Measurements from ENCODE around the gene DHTKD1.
"Not testable (repeated sequence)": the region's sequence is repeated elsewhere in the genome, so short reads cannot be mapped to it uniquely, and the experiment has no call there.

Gene DHTKD1

GRCh38 chr10:12077580-12078180 is 8.9 kb downstream of the DHTKD1 start:
- H3K9ac ChIP-seq: no peak overlapping the region
- H3K4me1 ChIP-seq: no peaks in the 10 kb centered on the region
- H3K79me2 ChIP-seq: no peaks in the 10 kb centered on the region
- H3K4me2 ChIP-seq (ENCODE audit: low read length): no peak overlapping the region
- no peak overlapping the region for H3K27ac ChIP-seq
- no peaks in the 10 kb centered on the region for H3K36me3 ChIP-seq (ENCODE audit: control insufficient read depth, insufficient read depth, low read length)
- H3K27me3 ChIP-seq (ENCODE audit: control insufficient read depth, insufficient read depth, low read length): no peaks in the 10 kb centered on the region
- TF ChIP-seq CTCF (IDR thresholded peaks at IDR 0.05): no peak
- H2AFZ ChIP-seq: no peak overlapping the region
- no peak overlapping the region for H3K4me3 ChIP-seq (ENCODE audit: low read depth, low read length)
- no peaks in the 10 kb centered on the region for H3K9me3 ChIP-seq (ENCODE audit: control insufficient read depth, low read length)

GRCh38 chr10:12081470-12081869 is 12.7 kb downstream of the DHTKD1 start:
- Histone ChIP-seq H3K79me2 (no peaks in the 10 kb centered on the region), H3K9me3 (ENCODE audit: control insufficient read depth, low read length) (no peaks in the 10 kb centered on the region), H3K27ac (no peak overlapping the region), H3K4me1 (no peaks in the 10 kb centered on the region), H3K4me3 (ENCODE audit: low read depth, low read length) (no peak overlapping the region), H2AFZ (no peak overlapping the region), H3K4me2 (ENCODE audit: low read length) (no peak overlapping the region), H3K36me3 (ENCODE audit: control insufficient read depth, insufficient read depth, low read length) (no peaks in the 10 kb centered on the region), H3K27me3 (ENCODE audit: control insufficient read depth, insufficient read depth, low read length) (no peaks in the 10 kb centered on the region), H3K9ac (no peak overlapping the region)
- TF ChIP-seq CTCF (IDR thresholded peaks at IDR 0.05): no peak

GRCh38 chr10:12081879-12082557 is 13.3 kb downstream of the DHTKD1 start:
- H3K79me2 ChIP-seq: no peaks in the 10 kb centered on the region
- no peak for TF ChIP-seq CTCF (IDR thresholded peaks at IDR 0.05)
- no peak overlapping the region for H3K4me3 ChIP-seq (ENCODE audit: low read depth, low read length)
- no peaks in the 10 kb centered on the region for H3K9me3 ChIP-seq (ENCODE audit: control insufficient read depth, low read length)
- H2AFZ ChIP-seq: no peak overlapping the region
- no peaks in the 10 kb centered on the region for H3K4me1 ChIP-seq
- H3K36me3 ChIP-seq (ENCODE audit: control insufficient read depth, insufficient read depth, low read length): no peaks in the 10 kb centered on the region
- no peaks in the 10 kb centered on the region for H3K27me3 ChIP-seq (ENCODE audit: control insufficient read depth, insufficient read depth, low read length)
- H3K9ac ChIP-seq: no peak overlapping the region
- no peak overlapping the region for H3K27ac ChIP-seq
- H3K4me2 ChIP-seq (ENCODE audit: low read length): no peak overlapping the region

- Histone ChIP-seq H2AFZ (no peak overlapping the region), H3K27ac (no peak overlapping the region), H3K4me1 (no peaks in the 10 kb centered on the region), H3K79me2 (no peaks in the 10 kb centered on the region), H3K4me2 (ENCODE audit: low read length) (no peak overlapping the region), H3K36me3 (ENCODE audit: control insufficient read depth, insufficient read depth, low read length) (no peaks in the 10 kb centered on the region), H3K4me3 (ENCODE audit: low read depth, low read length) (no peak overlapping the region), H3K9ac (no peak overlapping the region), H3K9me3 (ENCODE audit: control insufficient read depth, low read length) (no peaks in the 10 kb centered on the region), H3K27me3 (ENCODE audit: control insufficient read depth, insufficient read depth, low read length) (no peaks in the 10 kb centered on the region)
- TF ChIP-seq CTCF (IDR thresholded peaks at IDR 0.05): no peak
These were observed 20.2 kb downstream of the DHTKD1 start for GRCh38 chr10:12088919-12089318.

GRCh38 chr10:12091421-12091820 is 22.7 kb downstream of the DHTKD1 start:
- Histone ChIP-seq H2AFZ (no peak overlapping the region), H3K79me2 (no peaks in the 10 kb centered on the region), H3K4me1 (no peaks in the 10 kb centered on the region), H3K27ac (no peak overlapping the region), H3K27me3 (ENCODE audit: control insufficient read depth, insufficient read depth, low read length) (no peaks in the 10 kb centered on the region), H3K4me3 (ENCODE audit: low read depth, low read length) (no peak overlapping the region), H3K9ac (no peak overlapping the region), H3K4me2 (ENCODE audit: low read length) (no peak overlapping the region), H3K9me3 (ENCODE audit: control insufficient read depth, low read length) (no peaks in the 10 kb centered on the region), H3K36me3 (ENCODE audit: control insufficient read depth, insufficient read depth, low read length) (no peaks in the 10 kb centered on the region)
- no peak for TF ChIP-seq CTCF (IDR thresholded peaks at IDR 0.05)

GRCh38 chr10:12097361-12097760 is 28.6 kb downstream of the DHTKD1 start:
- not testable (repeated sequence) for H3K79me2 ChIP-seq; H3K4me2 ChIP-seq (ENCODE audit: low read length); H3K9ac ChIP-seq; H2AFZ ChIP-seq; H3K4me3 ChIP-seq (ENCODE audit: low read depth, low read length); H3K36me3 ChIP-seq (ENCODE audit: control insufficient read depth, insufficient read depth, low read length); H3K9me3 ChIP-seq (ENCODE audit: control insufficient read depth, low read length); H3K27ac ChIP-seq; H3K4me1 ChIP-seq; H3K27me3 ChIP-seq (ENCODE audit: control insufficient read depth, insufficient read depth, low read length)
